Epithelial cell of esophagus (primary cell): ENCODE measurements around the gene C20orf141.

ENCODE experiments used
- DNase-seq: peaks from one replicate; pipeline ENCODE4 v3.0.0; 2010; ENCODE audit warnings: low read depth
- H3K4me3 ChIP-seq: 2 replicates; pipeline ENCODE4 v1.5.1; 2011; ENCODE audit warnings: mild to moderate bottlenecking, low read length, control low read depth
- CTCF ChIP-seq: IDR thresholded peaks from 2 replicates; pipeline ENCODE4 v1.5.1; 2011; ENCODE audit warnings: low read depth, mild to moderate bottlenecking, low read length, control low read depth, inconsistent platforms; ENCODE audit not compliant: insufficient read depth; ENCODE audit errors: missing control alignments

C20orf141 gene

GRCh38 chr20:2799688-2800520 lies 14.9 kb upstream of the C20orf141 start:
- DNase-seq, result no peak
- H3K4me3 ChIP-seq, result no peak overlapping the region
- no peak for TF ChIP-seq CTCF

- no peak for TF ChIP-seq CTCF
- DNase-seq, result no peak
- no peak within 1 kb of the TSS for H3K4me3 ChIP-seq
Measured at GRCh38 chr20:2800521-2801285, 14.1 kb upstream of the C20orf141 start, which contains the start of gene CPXM1. TSS of gene CPXM1 (minus strand) at chr20:2800627. CDS start at chr20:2800572, 55 bp downstream.

GRCh38 chr20:2801286-2801728 lies 13.5 kb upstream of the C20orf141 start:
- no peak for DNase-seq
- no peak for TF ChIP-seq CTCF

GRCh38 chr20:2804041-2804828 lies 10.6 kb upstream of the C20orf141 start:
- TF ChIP-seq CTCF, result no peak
- H3K4me3 ChIP-seq, result no peak overlapping the region
- DNase-seq, result no peak

More at GRCh38 chr20:2801286-2801728, 13.5 kb upstream of the C20orf141 start:
- H3K4me3 ChIP-seq, result no peak overlapping the region

- no peak for DNase-seq
- no peak for TF ChIP-seq CTCF
- H3K4me3 ChIP-seq, result no peak overlapping the region
Measured at GRCh38 chr20:2804852-2805688, 9.7 kb upstream of the C20orf141 start.
